Measurements from ENCODE around the gene SPACA6.

Gene SPACA6

DNA sequence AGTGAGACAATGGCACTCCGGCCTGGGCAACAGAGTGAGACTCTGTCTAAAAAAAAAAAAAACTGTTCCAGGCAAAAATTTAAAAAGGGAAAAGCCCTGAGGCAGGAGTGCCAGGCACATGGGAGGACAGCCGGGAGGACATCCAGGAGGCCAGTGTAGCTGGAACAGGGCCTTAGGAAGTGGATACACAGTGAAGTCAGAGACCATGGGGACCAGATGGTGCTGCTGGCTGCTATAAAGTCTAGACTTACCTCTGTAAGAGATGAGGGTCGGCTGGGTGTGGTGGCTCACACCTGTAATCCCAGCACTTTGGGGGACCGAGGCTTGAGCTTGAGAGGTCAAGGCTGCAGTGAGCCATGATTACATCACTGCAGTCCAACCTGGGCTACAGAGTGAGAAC is 15.7 kb downstream of the SPACA6 start:
- WGBS, result 94% methylated on average over 4 of the region's 4 CpGs

DNA sequence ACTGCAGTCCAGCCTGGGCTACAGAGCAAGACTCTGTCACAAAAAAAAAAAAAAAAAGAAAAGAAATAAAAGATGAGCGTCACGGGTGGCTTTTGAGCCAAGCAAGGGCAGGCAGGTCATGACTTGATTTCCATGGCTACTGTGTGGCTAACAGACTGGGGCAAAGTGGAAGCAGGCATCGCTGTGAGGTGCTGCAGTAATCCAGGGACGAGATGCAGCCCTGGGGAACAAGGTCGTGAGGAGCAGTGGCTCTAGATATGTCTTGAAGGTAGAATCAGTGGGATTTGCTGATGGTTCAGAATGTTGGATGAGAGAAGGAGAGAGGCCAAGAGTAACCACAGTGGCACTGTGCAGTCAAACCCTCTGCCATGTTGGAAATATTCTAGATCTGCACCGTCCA is 16.4 kb downstream of the SPACA6 start:
- Histone ChIP-seq H3K4me3 (ENCODE audit: low read length) (no peak overlapping the region), H3K27ac (ENCODE audit: low read depth, low read length) (no peak overlapping the region), H3K9ac (ENCODE audit: low read depth, low read length) (no peak overlapping the region), H3K9me3 (ENCODE audit: insufficient read depth, low read depth, low read length) (no peaks in the 10 kb centered on the region), H3K36me3 (ENCODE audit: insufficient read depth, low read length) (peaks cover 20% of the 10 kb centered on the region; the same call in 1 of the 2 replicates), H3K27me3 (ENCODE audit: insufficient read depth, low read length) (peaks cover 8% of the 10 kb centered on the region), H3K4me1 (ENCODE audit: insufficient read depth, low read length) (no peaks in the 10 kb centered on the region)
- WGBS, result 83% methylated on average over 6 of the region's 6 CpGs

More for the DNA sequence above, 15.7 kb downstream of the SPACA6 start:
- H3K36me3 ChIP-seq (ENCODE audit: insufficient read depth, low read length), result peaks cover 20% of the 10 kb centered on the region; the same call in 1 of the 2 replicates
- H3K9me3 ChIP-seq (ENCODE audit: insufficient read depth, low read depth, low read length), result no peaks in the 10 kb centered on the region
- H3K27ac ChIP-seq (ENCODE audit: low read depth, low read length), result no peak overlapping the region
- H3K4me1 ChIP-seq (ENCODE audit: insufficient read depth, low read length), result no peaks in the 10 kb centered on the region
- H3K27me3 ChIP-seq (ENCODE audit: insufficient read depth, low read length), result peaks cover 8% of the 10 kb centered on the region
- H3K4me3 ChIP-seq (ENCODE audit: low read length), result no peak overlapping the region
- no peak overlapping the region for H3K9ac ChIP-seq (ENCODE audit: low read depth, low read length)

DNA sequence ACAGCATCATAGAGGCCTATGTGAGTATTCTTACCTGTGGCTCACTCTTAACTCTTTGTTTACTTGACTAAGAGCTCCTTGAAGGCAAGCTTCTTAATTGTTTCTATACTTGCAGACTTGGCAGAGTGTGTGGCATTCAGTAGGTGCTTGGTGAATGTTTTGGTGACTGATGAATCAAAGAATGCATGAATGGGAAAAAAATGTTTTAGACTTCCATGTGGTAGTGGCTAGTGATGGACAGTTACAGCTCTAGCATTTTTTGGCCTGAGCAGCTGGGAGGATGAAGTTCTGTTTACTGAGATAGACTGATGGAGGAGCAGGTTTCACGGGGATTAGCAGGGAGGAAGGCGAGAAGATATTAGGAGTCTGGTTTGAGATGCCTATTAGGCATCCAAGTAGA is 17.0 kb downstream of the SPACA6 start:
- Histone ChIP-seq H3K4me3 (ENCODE audit: low read length) (no peak overlapping the region), H3K27me3 (ENCODE audit: insufficient read depth, low read length) (peaks cover 8% of the 10 kb centered on the region), H3K27ac (ENCODE audit: low read depth, low read length) (no peak overlapping the region), H3K36me3 (ENCODE audit: insufficient read depth, low read length) (peaks cover 17% of the 10 kb centered on the region; the same call in 1 of the 2 replicates), H3K9ac (ENCODE audit: low read depth, low read length) (no peak overlapping the region), H3K4me1 (ENCODE audit: insufficient read depth, low read length) (no peaks in the 10 kb centered on the region), H3K9me3 (ENCODE audit: insufficient read depth, low read depth, low read length) (no peaks in the 10 kb centered on the region)
- 94% methylated on average over 2 of the region's 2 CpGs for WGBS

DNA sequence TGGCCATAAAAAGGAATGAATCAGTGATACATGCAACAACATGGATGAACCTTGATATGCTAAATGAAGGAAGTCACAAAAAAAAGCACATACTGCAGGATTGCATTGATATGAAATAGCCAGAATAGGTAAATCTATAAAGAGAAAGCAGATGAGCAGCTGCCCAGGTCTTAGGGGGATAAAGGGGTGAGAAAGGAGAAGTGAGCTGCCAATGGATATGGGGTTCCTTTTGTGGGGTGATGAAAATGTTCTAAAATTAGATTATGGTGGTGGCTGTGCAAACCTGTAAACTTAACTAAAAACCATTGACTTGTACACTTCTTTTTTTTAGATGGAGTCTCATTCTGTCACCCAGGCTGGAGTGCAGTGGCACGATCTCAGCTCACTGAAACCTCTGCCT is 18.6 kb downstream of the SPACA6 start:
- WGBS, result 90% methylated on average over 1 of the region's 1 CpG
- no peak overlapping the region for H3K4me3 ChIP-seq (ENCODE audit: low read length)
- no peak overlapping the region for H3K27ac ChIP-seq (ENCODE audit: low read depth, low read length)
- peaks cover 5% of the 10 kb centered on the region; the same call in 1 of the 2 replicates for H3K36me3 ChIP-seq (ENCODE audit: insufficient read depth, low read length)
- no peaks in the 10 kb centered on the region for H3K9me3 ChIP-seq (ENCODE audit: insufficient read depth, low read depth, low read length)
- H3K4me1 ChIP-seq (ENCODE audit: insufficient read depth, low read length), result no peaks in the 10 kb centered on the region
- peaks cover 19% of the 10 kb centered on the region for H3K27me3 ChIP-seq (ENCODE audit: insufficient read depth, low read length)
- no peak overlapping the region for H3K9ac ChIP-seq (ENCODE audit: low read depth, low read length)

DNA sequence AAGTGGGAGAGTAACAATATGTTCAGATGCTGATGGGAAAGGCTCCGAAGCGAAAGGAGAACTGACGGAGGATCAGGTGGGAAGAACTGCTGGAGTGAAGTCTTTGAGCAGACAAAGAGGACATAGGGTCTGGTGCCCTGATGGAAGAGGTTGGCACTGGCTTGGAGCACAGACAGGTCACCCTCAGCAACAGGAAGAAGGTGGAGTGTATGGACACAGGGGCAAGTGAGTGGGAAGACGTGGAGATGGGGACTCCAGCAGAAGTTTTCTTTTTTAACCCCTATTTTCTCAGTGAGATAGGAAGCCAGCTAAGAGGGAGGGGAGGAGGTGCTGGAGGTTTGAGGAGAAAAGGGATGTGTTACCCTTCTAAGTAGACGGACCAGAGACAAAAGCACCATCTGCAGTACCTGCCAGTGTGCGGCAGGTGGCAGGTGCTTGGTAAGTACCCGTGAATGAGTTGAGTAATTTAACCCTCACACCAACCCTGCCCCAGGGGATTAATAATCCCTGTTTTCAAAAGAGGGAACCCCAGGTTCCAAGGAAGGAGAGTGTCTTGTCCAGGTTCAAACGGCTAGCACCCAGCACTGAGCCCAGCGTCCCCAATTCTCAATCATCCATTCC is 19.4 kb downstream of the SPACA6 start:
- Histone ChIP-seq H3K27me3 (ENCODE audit: insufficient read depth, low read length) (peaks cover 28% of the 10 kb centered on the region), H3K36me3 (ENCODE audit: insufficient read depth, low read length) (no peaks in the 10 kb centered on the region), H3K27ac (ENCODE audit: low read depth, low read length) (no peak overlapping the region), H3K9me3 (ENCODE audit: insufficient read depth, low read depth, low read length) (no peaks in the 10 kb centered on the region), H3K4me1 (ENCODE audit: insufficient read depth, low read length) (no peaks in the 10 kb centered on the region), H3K9ac (ENCODE audit: low read depth, low read length) (no peak overlapping the region), H3K4me3 (ENCODE audit: low read length) (no peak overlapping the region)
- 40% methylated on average over 7 of the region's 9 CpGs for WGBS

DNA sequence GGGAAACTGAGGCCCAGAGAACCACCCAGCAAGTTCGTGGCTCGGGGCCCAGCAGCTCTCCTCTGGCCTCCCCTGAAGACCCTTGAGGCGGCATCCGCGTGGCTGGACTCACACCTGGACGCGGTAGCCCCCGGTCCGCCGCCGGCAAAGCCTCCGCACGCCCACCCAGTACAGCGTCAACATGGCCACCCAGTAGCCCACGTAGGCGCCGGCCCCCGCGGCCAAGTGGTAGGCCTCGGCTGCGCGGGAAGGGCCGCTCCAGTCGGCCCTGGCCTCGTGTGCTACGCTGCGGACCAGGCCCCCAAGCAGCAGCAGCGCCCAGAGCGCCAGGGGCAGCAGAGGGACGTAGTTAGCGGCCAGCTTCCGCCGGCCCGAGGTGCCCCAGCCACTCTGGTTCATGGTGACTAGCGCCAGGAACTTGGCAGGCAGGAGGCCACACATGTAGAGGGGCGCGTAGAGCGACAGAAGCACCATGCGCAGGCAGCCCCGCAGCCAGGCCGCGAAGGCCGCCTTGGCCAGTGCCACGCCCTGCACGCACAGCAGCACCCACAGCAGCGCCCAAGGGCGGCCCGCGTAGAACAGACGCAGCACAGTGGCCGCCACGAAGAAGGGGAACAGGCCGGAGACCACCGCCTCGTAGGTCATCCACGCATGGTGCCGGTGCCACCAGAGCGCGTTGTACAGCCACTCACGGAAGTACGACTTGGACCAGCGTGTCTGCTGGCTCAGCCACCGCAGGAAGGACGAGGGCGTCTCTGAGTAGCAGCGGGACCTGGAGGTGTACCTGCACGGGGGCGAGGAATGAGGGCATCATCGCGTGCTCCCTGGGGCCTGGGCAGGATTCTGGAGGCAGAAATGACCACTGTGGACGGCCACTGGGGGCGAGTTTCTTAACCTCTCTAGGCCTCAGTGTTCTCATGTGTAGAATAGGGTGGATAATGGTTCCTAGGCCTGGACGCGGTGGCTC is 20.5 kb downstream of the SPACA6 start:
- 95% methylated on average over 74 of the region's 74 CpGs for WGBS
- no peak overlapping the region for H3K9ac ChIP-seq (ENCODE audit: low read depth, low read length)
- H3K36me3 ChIP-seq (ENCODE audit: insufficient read depth, low read length), result no peaks in the 10 kb centered on the region
- no peaks in the 10 kb centered on the region for H3K4me1 ChIP-seq (ENCODE audit: insufficient read depth, low read length)
- H3K27ac ChIP-seq (ENCODE audit: low read depth, low read length), result no peak overlapping the region
- peaks cover 38% of the 10 kb centered on the region for H3K27me3 ChIP-seq (ENCODE audit: insufficient read depth, low read length)
- no peak overlapping the region for H3K4me3 ChIP-seq (ENCODE audit: low read length)
- H3K9me3 ChIP-seq (ENCODE audit: insufficient read depth, low read depth, low read length), result no peaks in the 10 kb centered on the region

DNA sequence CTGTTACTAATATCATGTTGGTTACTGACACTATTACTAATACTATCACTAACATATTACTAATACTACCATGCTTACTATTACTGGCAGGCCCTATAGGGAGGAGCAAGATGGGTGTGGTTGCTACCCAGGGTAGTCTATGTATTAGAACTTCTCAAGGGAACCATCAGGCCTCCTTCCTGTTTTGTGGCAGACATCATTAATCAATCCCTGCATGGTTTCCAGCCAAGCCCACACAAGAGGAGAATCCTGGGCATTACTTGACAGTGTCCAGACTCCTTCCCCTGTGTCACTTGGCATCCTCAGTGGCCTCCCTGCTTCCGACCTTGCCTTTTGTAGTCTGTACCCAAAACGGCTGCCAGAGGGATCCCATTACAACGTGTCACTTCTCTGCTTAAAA is 21.7 kb downstream of the SPACA6 start:
- Histone ChIP-seq H3K4me3 (ENCODE audit: low read length) (no peak overlapping the region), H3K27me3 (ENCODE audit: insufficient read depth, low read length) (peaks cover 47% of the 10 kb centered on the region), H3K9me3 (ENCODE audit: insufficient read depth, low read depth, low read length) (no peaks in the 10 kb centered on the region), H3K4me1 (ENCODE audit: insufficient read depth, low read length) (no peaks in the 10 kb centered on the region), H3K9ac (ENCODE audit: low read depth, low read length) (no peak overlapping the region), H3K27ac (ENCODE audit: low read depth, low read length) (no peak overlapping the region), H3K36me3 (ENCODE audit: insufficient read depth, low read length) (no peaks in the 10 kb centered on the region)
- 68% methylated on average over 3 of the region's 3 CpGs for WGBS

DNA sequence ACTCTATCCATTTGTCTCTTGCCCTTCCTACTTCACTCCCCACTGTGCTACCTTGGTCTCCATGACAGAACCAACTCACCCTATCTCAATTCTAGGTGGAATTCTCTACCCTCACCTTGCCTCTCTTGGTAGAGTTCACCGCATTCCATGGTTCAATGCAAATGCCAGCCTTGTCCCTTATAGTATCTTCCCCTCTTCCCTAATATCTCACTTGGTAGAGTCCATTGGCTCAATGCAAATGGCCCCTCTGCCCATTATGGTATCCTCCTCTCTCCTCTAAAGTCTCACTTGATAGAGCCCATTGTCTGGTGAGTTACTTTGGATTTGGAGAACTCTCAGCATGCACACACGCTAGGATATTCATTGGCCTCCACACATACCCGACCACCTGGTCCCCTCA is 22.7 kb downstream of the SPACA6 start:
- H3K36me3 ChIP-seq (ENCODE audit: insufficient read depth, low read length), result no peaks in the 10 kb centered on the region
- 81% methylated on average over 3 of the region's 3 CpGs for WGBS
- peaks cover 55% of the 10 kb centered on the region for H3K27me3 ChIP-seq (ENCODE audit: insufficient read depth, low read length)
- H3K4me1 ChIP-seq (ENCODE audit: insufficient read depth, low read length), result no peaks in the 10 kb centered on the region
- H3K9ac ChIP-seq (ENCODE audit: low read depth, low read length), result no peak overlapping the region
- H3K27ac ChIP-seq (ENCODE audit: low read depth, low read length), result no peak overlapping the region
- H3K9me3 ChIP-seq (ENCODE audit: insufficient read depth, low read depth, low read length), result no peaks in the 10 kb centered on the region
- no peak overlapping the region for H3K4me3 ChIP-seq (ENCODE audit: low read length)

DNA sequence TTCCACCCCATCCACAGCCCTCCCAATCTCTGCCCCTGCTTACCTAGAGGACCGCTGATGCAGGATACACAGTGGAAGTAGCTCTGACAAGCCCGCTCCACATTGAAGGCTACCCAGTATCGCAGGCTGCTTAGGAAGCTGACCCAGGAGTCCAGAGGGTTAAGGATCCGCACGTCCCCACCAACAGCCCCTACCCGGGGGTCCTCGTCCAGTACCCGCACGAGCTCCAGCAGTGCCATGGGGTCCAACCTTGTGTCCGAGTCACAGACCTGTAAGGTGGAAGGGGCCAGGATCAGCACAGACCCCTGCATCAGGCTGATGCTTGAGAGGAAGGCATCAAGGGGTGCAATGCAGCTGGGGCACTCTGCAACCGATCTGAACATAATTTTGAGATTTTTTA is 23.8 kb downstream of the SPACA6 start:
- Histone ChIP-seq H3K4me1 (ENCODE audit: insufficient read depth, low read length) (no peaks in the 10 kb centered on the region), H3K36me3 (ENCODE audit: insufficient read depth, low read length) (no peaks in the 10 kb centered on the region), H3K9me3 (ENCODE audit: insufficient read depth, low read depth, low read length) (no peaks in the 10 kb centered on the region), H3K9ac (ENCODE audit: low read depth, low read length) (no peak overlapping the region), H3K4me3 (ENCODE audit: low read length) (no peak overlapping the region), H3K27me3 (ENCODE audit: insufficient read depth, low read length) (peaks cover 61% of the 10 kb centered on the region), H3K27ac (ENCODE audit: low read depth, low read length) (no peak overlapping the region)
- WGBS, result 89% methylated on average over 11 of the region's 11 CpGs

DNA sequence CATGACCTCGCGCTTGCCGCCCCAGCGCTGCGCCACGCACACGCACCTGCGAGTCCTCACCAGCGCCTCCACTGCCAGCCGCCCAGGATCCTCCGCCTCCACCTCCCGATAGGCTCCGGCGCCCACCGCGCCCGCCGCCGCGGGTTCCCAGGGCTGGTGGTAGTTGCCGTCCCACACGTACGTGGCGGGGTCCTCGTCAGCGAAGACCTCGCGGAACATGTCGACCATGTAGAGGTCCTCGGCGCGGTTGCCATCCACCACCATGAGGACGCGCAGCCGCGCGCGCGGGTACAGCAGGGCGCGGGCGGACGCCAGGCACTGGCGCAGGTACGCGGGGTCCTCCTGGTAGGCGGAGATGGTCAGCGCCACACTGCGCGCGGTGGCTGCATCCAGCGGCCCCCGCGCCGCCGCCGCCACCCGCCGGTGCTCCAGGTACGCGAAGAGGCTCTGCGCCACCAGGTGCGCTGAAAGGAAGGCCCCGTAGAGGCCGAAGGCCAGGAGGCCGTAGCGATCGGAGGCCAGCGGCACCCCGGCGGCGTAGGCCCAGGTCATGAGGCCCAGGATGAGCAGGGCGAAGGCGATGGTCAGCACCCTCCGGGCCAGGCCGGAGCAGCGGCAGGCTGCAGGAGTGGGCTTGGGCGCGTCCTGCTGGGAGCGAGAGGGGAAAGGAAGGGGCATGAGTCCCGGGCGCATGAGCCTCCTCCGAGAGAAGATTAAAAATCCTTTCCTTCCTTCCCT is 26.3 kb downstream of the SPACA6 start:
- 0 out of 2 replicates have a peak, but pooled peaks cover 2% of the 10 kb centered on the region for H3K4me1 ChIP-seq (ENCODE audit: insufficient read depth, low read length)
- H3K27me3 ChIP-seq (ENCODE audit: insufficient read depth, low read length), result peaks cover 72% of the 10 kb centered on the region
- 2% methylated on average over 83 of the region's 83 CpGs for WGBS
- H3K4me3 ChIP-seq (ENCODE audit: low read length), result peak overlapping the region; percentile 62
- no peaks in the 10 kb centered on the region for H3K36me3 ChIP-seq (ENCODE audit: insufficient read depth, low read length)
- peak overlapping the region; percentile 53 for H3K9ac ChIP-seq (ENCODE audit: low read depth, low read length)
- no peak overlapping the region for H3K27ac ChIP-seq (ENCODE audit: low read depth, low read length)
- H3K9me3 ChIP-seq (ENCODE audit: insufficient read depth, low read depth, low read length), result no peaks in the 10 kb centered on the region

DNA sequence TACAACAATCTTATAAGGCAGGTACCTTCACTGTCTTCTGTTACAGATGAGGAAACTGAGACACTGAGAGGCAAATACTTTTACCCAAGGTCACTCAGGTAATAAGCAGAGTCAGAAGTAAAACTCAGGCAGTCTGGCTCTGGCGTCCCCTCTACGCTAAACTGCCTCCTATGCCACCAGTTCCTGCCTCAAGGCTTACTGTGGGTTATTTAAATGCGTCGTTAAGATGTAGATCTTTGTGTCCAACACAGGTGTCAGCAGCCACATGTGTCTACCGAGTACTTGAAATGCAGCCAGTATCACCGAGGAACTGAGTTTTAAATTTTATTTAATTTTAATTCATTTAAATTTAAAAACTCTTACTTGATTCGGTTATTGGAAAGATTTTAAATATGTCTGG is 28.8 kb downstream of the SPACA6 start:
- Histone ChIP-seq H3K27ac (ENCODE audit: low read depth, low read length) (no peak overlapping the region), H3K9me3 (ENCODE audit: insufficient read depth, low read depth, low read length) (no peaks in the 10 kb centered on the region), H3K27me3 (ENCODE audit: insufficient read depth, low read length) (peaks cover 59% of the 10 kb centered on the region), H3K4me1 (ENCODE audit: insufficient read depth, low read length) (0 out of 2 replicates have a peak, but pooled peaks cover 6% of the 10 kb centered on the region), H3K9ac (ENCODE audit: low read depth, low read length) (no peak overlapping the region), H3K4me3 (ENCODE audit: low read length) (no peak overlapping the region), H3K36me3 (ENCODE audit: insufficient read depth, low read length) (no peaks in the 10 kb centered on the region)
- 76% methylated on average over 6 of the region's 7 CpGs for WGBS

Data from HUES64 (cell line).